Activated gamma-delta T cell (primary cell): ENCODE measurements around the gene WT1.

ENCODE experiments used
- DNase-seq: peaks from one replicate; lab custom pipeline; 2025; lab: John Stamatoyannopoulos, UW

Gene WT1

DNA sequence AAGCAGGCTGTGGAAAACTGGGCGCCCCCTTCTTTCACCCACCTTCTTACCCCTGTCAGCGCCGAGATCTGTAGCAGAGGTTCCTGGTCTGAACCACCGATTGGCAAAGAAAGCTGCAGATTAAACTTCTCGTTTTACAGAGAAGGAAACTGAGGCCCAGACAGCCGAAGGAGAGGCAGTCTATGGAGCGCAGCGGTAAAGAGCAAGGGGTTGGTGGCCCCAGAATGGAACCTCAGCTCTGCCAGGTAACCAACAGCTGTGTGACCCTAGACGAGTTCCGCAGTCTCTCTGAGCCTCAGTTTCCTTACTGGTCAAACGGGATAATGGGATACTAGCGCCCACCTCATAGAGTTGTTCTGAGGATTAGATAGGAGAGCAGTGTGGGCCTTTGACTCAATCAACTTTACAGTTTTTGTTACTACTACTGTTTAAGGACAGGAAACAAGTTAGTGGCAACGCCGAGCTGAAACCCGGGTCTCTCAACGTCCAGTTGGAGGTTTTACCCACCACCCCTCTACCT is 3.1 kb upstream of the WT1 start:
- DNase-seq, result no peak

DNA sequence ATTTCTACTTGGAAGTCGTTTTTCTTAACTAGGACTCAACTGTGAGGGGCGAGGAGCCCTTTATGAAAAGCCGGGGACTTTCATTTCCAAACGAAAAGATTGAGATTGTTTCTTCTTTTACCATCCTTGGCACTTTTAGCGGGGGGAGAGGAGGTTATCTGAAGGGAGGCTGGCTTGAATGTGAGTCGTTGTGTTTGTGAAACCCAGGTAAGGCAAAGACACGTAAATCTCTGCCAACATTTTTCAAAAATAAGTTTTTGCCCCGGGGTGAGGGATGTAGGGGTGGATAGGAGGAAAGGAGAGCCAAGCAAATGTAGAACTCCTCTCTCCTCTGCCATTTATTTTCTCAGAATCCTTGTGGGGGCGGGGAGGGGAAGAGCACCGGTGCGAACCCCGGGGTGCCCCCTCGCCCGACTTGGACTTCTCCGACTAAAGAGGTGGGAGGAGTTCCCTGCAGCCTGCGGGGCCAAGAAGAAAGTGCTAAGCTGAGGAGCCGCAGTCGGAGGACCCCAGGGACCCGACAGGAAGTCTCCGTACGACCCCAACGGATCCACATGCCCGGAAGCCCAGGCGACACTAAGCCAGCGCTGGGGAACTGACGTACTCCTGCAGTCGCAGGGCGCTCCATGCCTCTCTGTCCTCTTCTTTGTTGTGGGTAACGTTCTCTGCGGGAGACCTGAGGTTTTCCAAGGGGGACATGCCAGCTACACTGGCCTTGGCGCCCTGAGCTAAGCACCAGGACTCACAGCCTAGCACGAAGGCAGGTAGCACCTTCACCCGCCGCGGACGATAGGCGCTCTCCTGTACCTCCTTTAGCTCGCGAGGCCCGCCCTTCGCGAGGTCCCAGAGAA is 2.4 kb upstream of the WT1 start:
- DNase-seq, result no peak

DNA sequence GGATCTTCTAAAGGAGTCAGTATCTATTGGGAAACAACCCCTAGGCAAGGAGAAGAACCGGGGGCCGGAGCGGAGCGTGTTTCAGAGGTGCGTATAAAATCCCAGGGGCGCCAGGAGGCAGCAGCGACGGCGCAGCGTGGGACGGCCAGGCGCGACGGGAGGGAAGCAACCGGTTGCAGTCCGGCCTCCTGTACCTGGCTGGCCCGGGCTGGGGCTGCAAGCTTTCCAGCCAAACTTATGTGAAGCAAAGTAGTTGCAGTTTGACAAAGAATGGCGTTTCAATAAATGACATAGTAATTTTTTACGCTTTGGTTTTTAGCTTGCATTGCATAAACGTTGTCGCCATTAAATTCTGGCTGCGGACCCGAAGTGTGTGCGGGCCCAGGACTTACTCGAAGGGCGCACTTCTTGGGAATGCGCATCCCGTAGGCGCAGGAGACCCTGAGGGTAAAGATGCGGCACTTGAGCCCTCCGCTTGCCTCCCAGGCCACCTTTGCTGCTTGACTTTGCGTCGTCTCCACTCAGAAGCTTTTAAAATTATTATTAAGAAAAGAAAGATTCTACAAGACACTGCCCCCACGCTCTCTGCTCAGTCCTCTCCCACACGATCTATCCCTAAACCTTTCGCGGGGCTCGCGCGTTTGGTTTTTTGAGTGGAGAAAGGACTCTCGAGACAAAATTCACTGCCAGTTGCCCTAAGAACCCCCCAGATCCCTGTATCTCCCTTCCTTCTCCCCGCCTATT is 1.6 kb upstream of the WT1 start:
- DNase-seq, result no peak

DNA sequence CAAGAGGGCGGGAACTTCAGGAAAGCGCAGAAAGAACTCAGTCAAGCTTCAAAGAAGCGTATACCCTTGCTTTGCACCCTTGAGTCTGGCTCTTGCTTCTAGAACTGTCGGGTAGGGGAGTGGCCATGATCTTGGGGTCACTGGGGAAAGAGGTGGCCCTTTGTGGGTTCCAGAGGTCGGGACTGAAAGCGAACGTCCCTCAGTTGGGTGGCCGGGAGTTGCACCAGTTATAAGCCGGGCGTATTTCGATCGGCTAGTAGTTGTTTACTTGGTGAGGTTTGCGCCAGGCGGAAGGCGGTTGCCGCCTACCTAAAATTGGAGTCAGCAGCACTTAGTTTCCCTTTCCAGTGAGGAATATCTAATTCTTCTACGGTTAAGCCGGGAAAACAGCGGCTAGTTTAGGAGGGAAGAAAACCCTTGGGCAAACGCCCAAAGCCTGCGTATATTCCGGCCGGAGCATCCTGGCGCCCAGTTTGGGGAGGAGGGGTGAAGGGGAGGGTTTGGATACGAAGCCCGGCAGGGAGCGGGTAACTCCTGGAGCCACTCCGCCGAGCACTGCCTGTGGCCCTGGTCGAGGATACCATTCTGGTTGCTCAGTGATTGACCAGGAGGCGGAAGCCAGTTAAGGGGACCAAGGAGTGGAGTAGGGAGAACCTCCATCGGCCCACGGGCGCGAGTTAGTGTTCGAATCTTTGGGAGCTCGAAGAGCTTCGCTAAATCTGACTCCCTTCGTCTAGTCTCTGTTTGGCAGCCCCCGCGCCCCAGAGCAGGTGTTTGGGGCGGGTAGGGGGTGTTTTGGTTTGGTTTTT is 807 bp upstream of the WT1 start:
- DNase-seq, result no peak

DNA sequence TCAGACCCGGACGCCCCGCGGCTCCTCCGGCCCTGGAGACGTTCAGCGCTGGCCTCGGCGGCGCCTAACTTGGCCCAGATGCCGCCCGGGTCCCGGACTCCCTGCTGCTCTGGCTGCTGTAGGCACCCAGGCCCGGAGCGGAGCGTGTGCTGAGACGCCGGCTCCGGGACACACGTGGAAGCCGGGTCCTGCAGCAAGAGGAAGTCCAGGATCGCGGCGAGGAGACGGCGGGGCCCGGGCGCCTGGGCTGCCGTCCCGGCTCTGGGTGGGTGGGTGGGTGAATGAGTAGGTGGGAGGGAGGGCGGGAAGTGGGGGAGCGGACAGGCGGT is 223 bp downstream of the WT1 start:
- no peak for DNase-seq

DNA sequence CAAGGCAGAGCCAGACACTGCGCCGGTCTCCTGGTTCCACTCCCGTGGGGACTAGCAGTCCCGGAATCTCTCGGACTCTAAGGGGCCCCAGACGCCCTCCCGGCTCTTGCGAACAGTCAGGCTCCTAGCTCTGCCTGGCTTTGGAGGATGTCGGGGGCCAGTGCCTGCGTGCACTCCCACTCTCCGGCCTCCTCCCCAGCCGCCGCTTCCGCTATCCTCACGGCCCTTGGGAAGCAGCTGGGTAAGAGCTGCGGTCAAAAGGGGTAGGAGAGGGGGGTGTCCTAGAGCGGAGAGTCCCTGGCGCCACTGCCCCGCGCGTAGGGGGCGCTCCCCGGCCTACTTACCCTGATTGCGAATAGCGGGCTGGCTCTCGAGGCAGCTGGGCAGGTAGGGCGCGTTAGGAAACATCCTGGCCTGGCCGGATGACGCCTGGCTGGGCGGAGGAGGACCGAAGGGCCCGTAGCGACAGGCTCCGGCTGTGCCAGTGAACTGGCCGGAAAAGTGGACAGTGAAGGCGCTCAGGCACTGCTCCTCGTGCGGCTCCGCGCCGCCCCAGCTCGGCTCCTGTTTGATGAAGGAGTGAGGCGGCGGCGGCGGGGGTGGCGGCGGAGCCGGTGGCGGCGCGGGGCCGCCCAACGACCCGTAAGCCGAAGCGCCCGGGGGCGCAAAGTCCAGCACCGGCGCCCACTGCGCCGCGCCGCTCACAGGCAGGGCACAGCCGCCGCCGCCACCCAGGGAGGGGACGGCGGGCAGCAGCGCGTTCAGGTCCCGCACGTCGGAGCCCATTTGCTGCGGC is 785 bp downstream of the WT1 start:
- no peak for DNase-seq

DNA sequence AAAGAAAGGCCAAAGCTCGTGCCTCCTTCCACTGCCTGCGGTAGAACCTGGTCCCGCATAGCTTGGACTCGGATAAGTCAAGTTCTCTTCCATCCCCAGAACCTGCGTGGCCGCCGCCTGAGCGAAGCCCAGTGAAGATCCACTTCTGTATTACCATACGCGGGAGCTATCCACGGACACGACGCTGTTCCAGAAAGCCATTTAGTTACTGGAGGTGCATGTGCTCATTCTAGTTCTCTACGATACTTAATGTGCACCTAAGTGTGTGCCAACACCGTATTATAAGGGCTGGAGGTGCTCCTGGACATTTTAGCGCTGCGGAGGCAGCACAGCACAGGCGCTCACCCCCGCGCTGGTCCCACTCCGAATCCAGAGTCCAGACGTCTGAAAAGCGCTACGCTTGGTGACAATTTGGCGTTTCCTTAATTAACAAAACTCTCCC is 1.4 kb downstream of the WT1 start:
- no peak for DNase-seq

DNA sequence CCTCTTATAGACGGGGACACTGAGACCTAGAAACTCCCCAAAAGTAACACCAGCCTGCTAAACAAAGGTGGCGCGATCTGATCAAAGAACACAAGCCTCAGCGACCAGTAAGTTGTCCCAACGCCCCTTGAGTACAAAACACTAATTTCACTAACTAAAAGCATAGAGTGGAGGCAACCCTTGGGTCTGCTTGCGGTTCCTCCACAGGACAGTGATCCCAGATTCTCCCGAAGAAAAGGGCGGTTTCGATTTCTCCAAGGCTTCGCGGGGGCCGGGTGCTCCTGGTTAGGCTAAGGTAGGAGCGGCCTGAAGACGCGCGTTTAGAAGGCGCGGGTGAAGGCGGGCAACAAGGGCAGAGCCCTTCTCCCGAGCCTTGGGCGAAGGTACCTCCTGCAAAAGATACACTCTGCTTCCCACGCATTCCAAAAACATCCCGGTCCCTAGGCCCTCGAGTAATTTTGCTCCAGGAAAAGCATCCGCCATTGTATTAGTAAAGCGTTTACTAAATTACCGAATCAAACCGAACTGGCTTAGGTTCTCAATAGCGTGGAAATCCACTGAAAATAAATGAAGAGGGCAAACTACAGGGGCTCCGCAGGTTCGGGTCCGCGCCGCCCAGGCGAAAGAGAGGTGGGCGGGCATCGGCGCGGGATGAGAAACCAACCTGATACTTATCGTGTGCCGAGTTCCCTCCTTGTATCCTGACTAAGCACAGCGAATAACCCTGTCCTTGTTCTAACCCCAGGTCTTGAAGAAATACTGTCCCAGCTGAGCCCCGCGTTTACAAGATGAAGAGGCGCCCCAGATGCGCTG is 2.0 kb downstream of the WT1 start:
- no peak for DNase-seq

DNA sequence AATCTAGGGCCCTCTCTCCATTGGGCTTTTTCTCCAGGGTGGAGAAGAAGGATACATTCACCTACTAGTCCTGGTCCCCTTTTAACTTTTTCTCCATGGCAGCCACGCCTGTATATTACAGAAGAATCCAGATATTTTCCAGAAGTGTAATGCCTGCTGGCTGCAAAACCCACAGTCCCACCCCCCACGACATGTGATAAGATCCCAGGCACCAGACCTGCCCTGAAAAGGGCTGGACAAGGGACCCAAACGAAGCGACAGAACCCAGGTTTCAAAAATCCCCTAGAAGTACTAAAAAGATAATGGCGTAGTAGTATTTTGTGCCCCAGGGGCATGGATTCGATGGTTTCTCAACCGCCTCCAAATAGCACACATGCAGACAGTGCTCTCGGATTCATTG is 2.8 kb downstream of the WT1 start:
- DNase-seq, result no peak

DNA sequence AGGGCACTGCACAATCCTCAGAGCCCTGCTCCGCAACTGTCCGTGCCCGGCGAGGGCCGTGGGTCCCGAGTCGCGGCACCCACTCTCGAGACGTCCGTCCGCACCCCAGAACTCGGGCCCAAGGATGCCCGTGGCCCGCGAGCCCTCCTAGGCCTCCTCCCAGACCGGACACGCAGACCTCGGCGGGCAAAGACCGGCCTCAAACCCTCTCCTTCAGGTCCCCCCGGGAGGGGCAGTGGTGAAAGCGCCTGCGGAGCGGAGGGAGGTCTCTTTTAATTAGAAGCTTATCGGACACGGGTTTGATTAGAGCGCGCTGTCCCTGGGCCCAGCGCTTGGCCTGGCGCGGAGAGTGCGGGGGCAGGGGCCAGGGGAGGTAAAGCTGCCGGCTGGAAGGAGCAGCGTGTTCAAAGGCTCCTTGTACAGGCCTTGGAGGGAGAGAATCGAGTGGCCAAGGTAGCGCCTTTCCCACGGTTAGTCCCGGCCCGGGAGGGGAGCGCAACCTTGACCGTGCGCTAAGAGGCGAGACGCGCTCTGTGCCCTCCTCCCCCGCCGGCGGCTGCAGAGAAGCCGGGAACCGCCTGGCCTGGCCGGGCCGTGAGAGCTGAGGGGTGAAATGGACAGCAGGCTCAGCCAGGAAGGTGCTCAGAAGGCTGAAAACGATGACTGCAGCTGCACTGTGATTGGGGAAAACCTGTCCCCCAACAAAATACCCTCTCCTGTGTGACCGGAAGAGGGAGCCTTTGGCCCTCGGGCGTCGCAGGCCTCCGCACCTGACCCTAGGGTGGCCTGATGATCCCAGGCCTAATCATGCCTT is 4.6 kb downstream of the WT1 start:
- DNase-seq, result no peak

DNA sequence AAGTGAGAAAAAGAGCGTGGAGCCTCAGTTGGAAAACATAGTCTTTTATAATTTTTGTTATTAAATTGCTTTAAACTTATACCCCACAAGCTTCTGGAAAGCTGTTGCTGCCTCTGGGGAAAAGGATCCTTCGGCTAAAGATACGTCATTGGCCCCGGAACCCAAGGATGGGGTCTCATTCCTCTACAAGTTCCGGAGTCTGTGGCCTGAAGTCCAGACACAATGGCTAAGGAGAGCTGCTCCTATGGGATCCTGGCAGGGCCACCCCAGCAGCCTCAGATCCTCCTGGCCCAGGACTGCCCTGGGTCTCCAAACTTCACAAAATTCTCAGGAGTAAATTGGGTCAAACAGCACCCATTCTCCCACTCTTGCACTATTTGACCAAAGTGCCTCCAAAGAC is 5.9 kb downstream of the WT1 start:
- no peak for DNase-seq

DNA sequence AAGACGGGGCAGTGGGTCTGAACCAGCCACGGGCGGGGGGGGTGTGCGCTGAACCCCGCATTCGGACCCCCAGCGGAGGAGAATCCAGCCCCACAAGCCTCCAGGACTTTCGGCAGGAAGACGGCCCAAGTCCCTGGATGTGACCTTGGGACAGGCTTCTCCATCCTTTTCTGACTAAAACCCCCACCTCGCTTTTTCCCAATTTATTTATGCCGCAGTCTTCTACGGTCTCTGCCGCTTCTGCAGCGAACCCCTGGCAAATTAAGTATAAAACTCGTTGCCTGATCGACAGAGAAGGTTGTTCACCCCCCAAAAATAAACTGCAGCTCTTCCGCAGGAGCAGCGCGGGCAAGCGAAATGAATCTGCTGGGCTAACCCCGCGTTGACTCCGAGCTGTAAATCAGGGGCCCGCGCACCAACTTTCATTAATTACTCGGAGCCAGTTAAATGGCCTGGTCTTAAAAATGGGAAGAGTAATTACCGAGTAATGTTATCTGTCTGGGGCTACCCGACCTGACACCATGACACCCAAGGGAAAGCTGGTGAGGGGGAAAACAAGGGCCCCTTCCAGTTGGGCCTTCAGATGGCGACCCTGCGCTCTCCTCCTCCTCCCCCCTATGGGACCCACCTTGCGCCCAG is 6.6 kb downstream of the WT1 start:
- DNase-seq, result no peak

DNA sequence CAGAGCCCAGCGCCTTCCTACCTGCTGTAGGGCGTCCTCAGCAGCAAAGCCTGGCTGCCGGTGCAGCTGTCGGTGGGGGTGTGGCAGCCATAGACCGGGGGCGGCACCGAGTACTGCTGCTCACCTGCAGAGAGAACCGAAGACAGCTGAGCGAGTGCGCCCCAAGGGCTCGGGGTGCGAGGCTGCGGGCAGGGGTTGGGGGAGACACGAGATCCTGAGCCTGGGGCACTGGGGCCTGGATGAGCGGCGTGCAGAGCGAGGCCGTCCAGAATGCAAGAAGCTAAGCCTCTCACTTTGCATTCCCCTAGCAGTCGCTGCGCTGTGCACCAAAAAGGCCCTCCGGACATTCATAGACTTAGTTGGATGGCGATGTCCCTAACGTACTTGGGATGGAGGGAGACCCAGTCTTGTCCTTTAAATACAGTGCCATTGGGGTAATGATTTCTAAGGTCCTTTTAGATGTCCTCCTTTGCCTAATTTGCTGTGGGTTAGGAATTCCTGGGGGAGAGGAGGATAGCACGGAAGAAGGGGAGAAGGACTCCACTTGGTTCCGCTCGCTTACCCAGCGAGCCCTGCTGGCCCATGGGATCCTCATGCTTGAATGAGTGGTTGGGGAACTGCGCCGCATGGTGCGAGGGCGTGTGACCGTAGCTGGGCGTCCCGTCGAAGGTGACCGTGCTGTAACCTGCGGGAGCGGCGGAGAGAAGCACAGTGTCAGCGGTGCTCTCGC is 7.2 kb downstream of the WT1 start:
- no peak for DNase-seq

DNA sequence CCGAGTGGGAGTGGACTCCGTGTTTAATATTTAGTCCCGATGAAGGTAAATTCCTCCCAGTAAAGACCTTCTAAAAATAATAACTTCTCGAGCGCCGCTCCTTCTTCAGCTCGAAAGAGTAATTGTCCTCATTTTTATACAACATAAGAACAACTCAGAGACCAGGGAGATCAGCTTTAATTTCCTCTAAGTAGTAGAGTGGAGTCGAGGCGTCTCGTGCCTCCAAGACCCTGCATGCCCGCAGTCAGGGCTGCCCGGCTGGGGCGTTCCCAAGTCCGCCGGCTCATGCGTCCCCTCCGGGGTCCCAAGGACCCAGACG is 7.8 kb downstream of the WT1 start:
- DNase-seq, result no peak

DNA sequence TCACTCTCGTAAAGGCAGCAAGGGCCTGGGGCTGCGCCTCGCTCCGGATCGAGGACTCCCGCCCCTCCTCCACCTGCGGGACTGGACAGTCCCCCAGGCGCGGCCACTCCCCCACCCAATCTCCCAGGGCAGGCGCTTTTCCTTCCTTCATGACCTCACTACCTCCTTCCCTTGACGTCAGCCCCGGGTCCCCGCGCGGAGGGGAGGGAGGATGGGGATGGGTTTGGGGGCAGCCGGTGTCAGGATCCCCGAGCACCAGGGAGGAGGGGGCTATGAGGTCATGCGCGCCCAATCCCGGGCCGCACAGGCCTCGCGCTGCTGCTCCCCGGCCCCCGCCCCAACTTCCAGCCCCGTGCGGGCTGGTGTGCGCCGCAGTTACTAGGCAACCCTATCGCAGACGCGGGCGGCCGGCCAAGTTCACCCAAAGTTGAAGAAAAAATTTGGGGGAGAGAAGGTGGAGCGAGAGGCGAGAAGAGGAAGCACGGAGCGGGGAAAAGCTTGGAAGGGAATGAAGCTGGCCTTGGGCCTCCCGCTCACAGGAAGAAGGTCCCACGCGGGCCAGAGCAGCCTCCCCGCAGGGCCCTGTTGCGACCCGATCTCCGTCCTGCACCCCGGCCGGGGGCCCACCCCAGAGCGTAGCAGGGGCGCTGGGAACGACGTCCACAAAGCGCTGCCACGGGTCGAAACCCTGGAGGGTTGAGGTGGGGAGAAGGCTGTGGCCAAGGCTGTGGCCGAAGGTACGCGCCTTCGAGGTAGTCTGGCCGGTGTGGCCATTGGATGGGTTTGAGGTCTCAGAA is 8.3 kb downstream of the WT1 start:
- no peak for DNase-seq

DNA sequence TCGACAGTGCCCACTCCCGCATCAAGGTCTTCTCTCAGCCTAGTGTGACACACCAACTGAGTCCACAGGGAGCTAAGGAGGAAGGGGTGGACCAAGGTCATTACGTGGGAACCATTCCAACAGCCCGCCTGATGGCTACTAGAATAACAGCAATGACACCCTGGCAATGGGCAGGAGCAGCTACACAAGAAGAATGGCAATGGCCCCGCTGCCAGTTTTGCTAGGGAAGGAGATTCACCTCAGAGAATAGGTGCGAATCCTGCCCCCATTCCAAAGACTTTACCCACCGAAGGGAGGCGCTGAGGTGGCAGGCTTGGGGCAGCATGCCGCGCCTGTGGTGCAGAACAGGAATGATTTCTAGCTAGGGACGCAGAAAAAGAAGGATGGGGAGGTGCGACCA is 9.1 kb downstream of the WT1 start:
- DNase-seq, result no peak

DNA sequence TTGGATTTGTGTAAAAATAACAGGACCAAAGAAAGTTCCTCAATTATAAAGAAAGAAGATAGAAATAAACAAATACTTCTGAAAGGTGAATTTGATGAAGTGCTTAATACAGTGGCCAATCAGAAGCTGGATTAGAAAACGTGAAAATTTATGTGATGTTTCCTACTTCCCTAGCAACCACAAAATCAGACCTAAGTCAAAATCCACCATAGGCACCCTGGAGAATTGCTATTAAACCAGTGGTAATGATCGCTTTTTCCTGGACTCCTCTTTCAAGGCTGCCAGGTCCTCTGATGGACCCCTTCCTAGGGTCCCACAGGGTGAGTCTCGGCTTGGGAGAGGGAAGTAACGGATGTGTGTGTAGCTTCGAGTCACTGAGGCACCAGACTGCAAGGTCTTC is 9.6 kb downstream of the WT1 start:
- DNase-seq, result no peak

DNA sequence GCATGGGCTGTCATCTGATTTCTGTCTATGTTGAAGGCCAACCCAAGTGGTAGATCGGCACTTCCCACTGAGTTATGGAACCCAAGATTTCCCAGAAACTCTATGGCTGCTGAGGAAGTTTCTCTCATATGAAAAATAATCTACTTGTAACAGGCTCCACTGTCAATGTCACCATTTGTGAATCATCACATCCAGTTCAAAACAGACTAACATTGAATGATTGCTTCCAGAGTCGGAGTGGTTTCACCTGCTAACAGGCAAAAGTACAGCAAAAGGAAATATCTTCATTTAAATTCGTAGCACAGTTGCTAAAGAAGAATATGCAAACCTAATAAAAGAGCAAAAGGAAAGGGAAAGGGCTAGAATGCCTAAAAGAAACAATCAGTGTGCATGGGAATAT is 12.8 kb downstream of the WT1 start:
- no peak for DNase-seq
